HCT116 (cell line): ENCODE results near the gene ZCWPW1.

Source experiments
- CEBPB ChIP-seq: IDR thresholded peaks from 2 replicates; pipeline ENCODE4 v1.6.1; 2012; ENCODE audit warnings: low read depth
- ELF1 ChIP-seq: IDR thresholded peaks from 2 replicates; pipeline ENCODE4 v1.6.1; 2012; ENCODE audit warnings: low read depth, borderline replicate concordance
- EZH2 ChIP-seq: fragments of 200-600 bp; sonication (generic); IDR thresholded peaks from 2 replicates; pipeline ENCODE4 v1.6.1; 2017; ENCODE audit warnings: antibody characterized with exemption, mixed run types
- POLR2A ChIP-seq: IDR thresholded peaks from 2 replicates; pipeline ENCODE4 v1.7.0; 2011; ENCODE audit warnings: borderline replicate concordance; ENCODE audit not compliant: insufficient read depth, insufficient read length; ENCODE audit errors: extremely low read depth
- POLR2AphosphoS5 ChIP-seq: IDR thresholded peaks from 2 replicates; pipeline ENCODE4 v1.6.1; 2011; ENCODE audit warnings: mild to moderate bottlenecking, low read depth, low read length, moderate library complexity
- RAD21 ChIP-seq: IDR thresholded peaks from 2 replicates; pipeline ENCODE4 v1.6.1; 2012; ENCODE audit warnings: low read depth, mild to moderate bottlenecking
- SRF ChIP-seq: IDR thresholded peaks from 2 replicates; pipeline ENCODE4 v1.6.1; 2012; ENCODE audit warnings: low read depth
- YY1 ChIP-seq: IDR thresholded peaks from 2 replicates; pipeline ENCODE4 v1.6.1; 2011; ENCODE audit warnings: low read length, low read depth, moderate library complexity, mild to moderate bottlenecking; ENCODE audit not compliant: insufficient replicate concordance; ENCODE audit errors: extremely low read depth
- ZNF274 ChIP-seq: fragments of 200-500 bp; sonication (Bioruptor generic); IDR thresholded peaks from 2 replicates; pipeline ENCODE4 v1.6.1; 2014; ENCODE audit warnings: mild to moderate bottlenecking, low read depth, low read length, inconsistent platforms
- TF ChIP-seq, protein P1 (sequence below), 3 experiments: fragments of 200-600 bp in 1 of 3; sonication (generic) in 1 of 3; IDR thresholded peaks in 2 of 3; conservative IDR thresholded peaks in 1 of 3; 2 replicates each; pipeline ENCODE4 v1.5.1; 2012 to 2017; ENCODE audit warnings: low read depth in 2 of 3, low read length in 2 of 3, antibody characterized with exemption in 1 of 3, borderline replicate concordance in 1 of 3, control low read depth in 1 of 3, mild to moderate bottlenecking in 1 of 3, mixed read lengths in 1 of 3, mixed run types in 1 of 3, moderate library complexity in 1 of 3; ENCODE audit not compliant: insufficient read depth in 1 of 3
- TF ChIP-seq, protein P2 (sequence below): IDR thresholded peaks from 2 replicates; pipeline ENCODE4 v1.6.1; 2011; ENCODE audit warnings: mild to moderate bottlenecking, low read length, moderate library complexity; ENCODE audit not compliant: insufficient replicate concordance; ENCODE audit errors: extremely low read depth
- TF ChIP-seq, protein P3 (sequence below): IDR thresholded peaks from 2 replicates; pipeline ENCODE4 v1.6.1; 2012

DNA sequence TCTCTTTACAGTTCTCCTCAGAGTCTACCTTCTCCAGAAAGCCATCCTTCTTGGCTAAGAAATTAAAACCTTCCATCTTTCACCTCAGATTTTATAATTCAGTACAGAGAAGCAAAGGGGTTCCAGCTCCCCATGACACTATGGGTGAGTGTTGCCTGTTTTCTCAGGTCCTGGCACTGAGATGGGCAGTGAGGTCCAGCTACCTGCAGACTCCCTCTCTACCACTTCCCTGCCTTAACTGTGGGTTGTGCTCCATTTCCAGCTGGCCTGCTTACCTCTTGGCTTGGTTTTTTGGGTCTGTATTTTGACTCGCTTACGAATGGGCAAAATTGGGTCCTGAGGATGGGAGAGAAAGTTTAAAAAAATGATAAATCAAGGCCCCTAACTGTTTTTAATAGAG lies 26.3 kb downstream of the ZCWPW1 start:
- TF ChIP-seq SRF (no peak), RAD21 (no peak), POLR2A (no peak), YY1 (no peak), EZH2 (no peak), ZNF274 (no peak), CEBPB (no peak), ELF1 (no peak), POLR2AphosphoS5 (no peak)
- TF ChIP-seq, protein P1, sequence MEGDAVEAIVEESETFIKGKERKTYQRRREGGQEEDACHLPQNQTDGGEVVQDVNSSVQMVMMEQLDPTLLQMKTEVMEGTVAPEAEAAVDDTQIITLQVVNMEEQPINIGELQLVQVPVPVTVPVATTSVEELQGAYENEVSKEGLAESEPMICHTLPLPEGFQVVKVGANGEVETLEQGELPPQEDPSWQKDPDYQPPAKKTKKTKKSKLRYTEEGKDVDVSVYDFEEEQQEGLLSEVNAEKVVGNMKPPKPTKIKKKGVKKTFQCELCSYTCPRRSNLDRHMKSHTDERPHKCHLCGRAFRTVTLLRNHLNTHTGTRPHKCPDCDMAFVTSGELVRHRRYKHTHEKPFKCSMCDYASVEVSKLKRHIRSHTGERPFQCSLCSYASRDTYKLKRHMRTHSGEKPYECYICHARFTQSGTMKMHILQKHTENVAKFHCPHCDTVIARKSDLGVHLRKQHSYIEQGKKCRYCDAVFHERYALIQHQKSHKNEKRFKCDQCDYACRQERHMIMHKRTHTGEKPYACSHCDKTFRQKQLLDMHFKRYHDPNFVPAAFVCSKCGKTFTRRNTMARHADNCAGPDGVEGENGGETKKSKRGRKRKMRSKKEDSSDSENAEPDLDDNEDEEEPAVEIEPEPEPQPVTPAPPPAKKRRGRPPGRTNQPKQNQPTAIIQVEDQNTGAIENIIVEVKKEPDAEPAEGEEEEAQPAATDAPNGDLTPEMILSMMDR (IDR thresholded peaks at IDR 0.05 in 2 of 3, conservative IDR thresholded peaks at IDR 0.05 in 1 of 3; ENCODE audit: borderline replicate concordance in 1 of 3, insufficient read depth in 1 of 3, low read depth in 2 of 3, low read length in 2 of 3) = no peak
- TF ChIP-seq, protein P2, sequence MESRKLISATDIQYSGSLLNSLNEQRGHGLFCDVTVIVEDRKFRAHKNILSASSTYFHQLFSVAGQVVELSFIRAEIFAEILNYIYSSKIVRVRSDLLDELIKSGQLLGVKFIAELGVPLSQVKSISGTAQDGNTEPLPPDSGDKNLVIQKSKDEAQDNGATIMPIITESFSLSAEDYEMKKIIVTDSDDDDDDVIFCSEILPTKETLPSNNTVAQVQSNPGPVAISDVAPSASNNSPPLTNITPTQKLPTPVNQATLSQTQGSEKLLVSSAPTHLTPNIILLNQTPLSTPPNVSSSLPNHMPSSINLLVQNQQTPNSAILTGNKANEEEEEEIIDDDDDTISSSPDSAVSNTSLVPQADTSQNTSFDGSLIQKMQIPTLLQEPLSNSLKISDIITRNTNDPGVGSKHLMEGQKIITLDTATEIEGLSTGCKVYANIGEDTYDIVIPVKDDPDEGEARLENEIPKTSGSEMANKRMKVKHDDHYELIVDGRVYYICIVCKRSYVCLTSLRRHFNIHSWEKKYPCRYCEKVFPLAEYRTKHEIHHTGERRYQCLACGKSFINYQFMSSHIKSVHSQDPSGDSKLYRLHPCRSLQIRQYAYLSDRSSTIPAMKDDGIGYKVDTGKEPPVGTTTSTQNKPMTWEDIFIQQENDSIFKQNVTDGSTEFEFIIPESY = no peak
- TF ChIP-seq, protein P3, sequence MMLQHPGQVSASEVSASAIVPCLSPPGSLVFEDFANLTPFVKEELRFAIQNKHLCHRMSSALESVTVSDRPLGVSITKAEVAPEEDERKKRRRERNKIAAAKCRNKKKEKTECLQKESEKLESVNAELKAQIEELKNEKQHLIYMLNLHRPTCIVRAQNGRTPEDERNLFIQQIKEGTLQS = no peak
